ENCODE results near the gene PPP2R1B.

DNA sequence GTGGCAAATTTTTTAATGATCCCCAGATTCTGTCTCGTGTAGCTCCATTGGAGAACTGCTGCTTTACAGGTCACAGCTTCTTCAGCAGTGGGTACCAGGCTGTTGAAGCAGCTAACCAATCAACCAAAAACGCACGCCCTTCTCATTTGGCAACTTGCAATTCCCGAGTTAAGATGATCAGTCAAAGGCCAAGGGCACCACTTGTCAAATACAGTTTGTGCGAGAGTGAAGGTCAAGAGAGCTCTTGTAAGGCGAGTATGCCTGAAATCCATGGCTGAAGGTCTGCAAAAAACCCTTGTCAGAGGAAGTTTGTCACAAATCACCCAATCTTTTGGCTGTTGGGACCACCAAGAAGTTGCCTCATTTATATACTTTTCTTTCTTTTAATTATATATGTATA lies 12.9 kb upstream of the PPP2R1B start:
- TF ChIP-seq CTCF (conservative IDR thresholded peaks at IDR 0.05 in 1 of 2, IDR thresholded peaks at IDR 0.05 in 1 of 2; ENCODE audit: extremely low read depth in 1 of 2, insufficient read depth in 1 of 2, low read depth in 1 of 2, low read length in 2 of 2) (no peak), EZH2 (IDR thresholded peaks at IDR 0.05; ENCODE audit: borderline replicate concordance, low read length) (no peak)

Data from mammary epithelial cell (primary cell).